Liver (tissue), 9 donors: ENCODE data around the gene HPD. TPM values are rescaled to one million over a fixed set of nuclear protein-coding genes. Genes with fewer than 3 reads are reported as not detected.

Source experiments
- DNase-seq: peaks from one replicate; pipeline ENCODE4 v3.0.0-alpha.2; 2017; ENCODE audit warnings: low spot score
- H3K27ac ChIP-seq, 2 donors: one replicate each; pipeline ENCODE4 v1.7.0; 2013; ENCODE audit warnings: inconsistent platforms in 2 of 2, low read length in 2 of 2, control low read depth in 1 of 2, low read depth in 1 of 2, mild to moderate bottlenecking in 1 of 2
- H3K27me3 ChIP-seq, 4 donors: one replicate each; pipeline versions ENCODE4 v1.6.1 to v1.7.0; 2013; ENCODE audit warnings: low read length in 3 of 4, inconsistent platforms in 1 of 4, mild to moderate bottlenecking in 1 of 4, moderate library complexity in 1 of 4; ENCODE audit not compliant: control insufficient read depth in 4 of 4, insufficient read depth in 4 of 4
- H3K36me3 ChIP-seq, 4 donors: one replicate each; pipeline versions ENCODE4 v1.6.1 to v1.7.0; 2013; ENCODE audit warnings: low read length in 3 of 4, mild to moderate bottlenecking in 3 of 4, low read depth in 1 of 4, moderate library complexity in 1 of 4; ENCODE audit not compliant: control insufficient read depth in 4 of 4, insufficient read depth in 3 of 4
- H3K4me1 ChIP-seq, 4 donors: one replicate each; pipeline versions ENCODE4 v1.6.1 to v1.7.0; 2013; ENCODE audit warnings: low read length in 3 of 4, mild to moderate bottlenecking in 3 of 4, moderate library complexity in 1 of 4; ENCODE audit not compliant: control insufficient read depth in 4 of 4, insufficient read depth in 4 of 4
- H3K4me3 ChIP-seq, 3 donors: one replicate each; pipeline versions ENCODE4 v1.6.1 to v1.7.0; 2013; ENCODE audit warnings: low read length in 3 of 3, control low read depth in 1 of 3, low read depth in 1 of 3, mild to moderate bottlenecking in 1 of 3
- H3K9ac ChIP-seq, 2 donors: one replicate each; pipeline ENCODE4 v1.7.0; 2013; ENCODE audit warnings: low read length in 2 of 2, mild to moderate bottlenecking in 2 of 2, moderate library complexity in 2 of 2, control low read depth in 1 of 2, low read depth in 1 of 2
- H3K9me3 ChIP-seq, 4 donors: one replicate each; pipeline versions ENCODE4 v1.6.1 to v1.7.0; 2013; ENCODE audit warnings: low read length in 3 of 4; ENCODE audit not compliant: control insufficient read depth in 4 of 4
- FOXA1 ChIP-seq: IDR thresholded peaks from 2 replicates; pipeline ENCODE4 v1.6.1; 2016; ENCODE audit warnings: antibody characterized with exemption
- FOXA2 ChIP-seq: IDR thresholded peaks from 2 replicates; pipeline ENCODE4 v1.6.1; 2016; ENCODE audit warnings: antibody characterized with exemption
- GABPA ChIP-seq, 2 donors: IDR thresholded peaks in 1 of 2; conservative IDR thresholded peaks in 1 of 2; 2 replicates each; pipeline ENCODE4 v1.6.1; 2016; ENCODE audit warnings: antibody characterized with exemption in 2 of 2, mild to moderate bottlenecking in 1 of 2, moderate library complexity in 1 of 2
- HNF4G ChIP-seq: IDR thresholded peaks from 2 replicates; pipeline ENCODE4 v1.6.1; 2016; ENCODE audit warnings: antibody characterized with exemption
- REST ChIP-seq: IDR thresholded peaks from 2 replicates; pipeline ENCODE4 v1.6.1; 2016; ENCODE audit warnings: antibody characterized with exemption, mild to moderate bottlenecking
- WGBS: extraction: QIAGEN DNeasy Blood & Tissue Kit; methylation state at CpG from one replicate; pipeline ENCODE4 v1.1.7; 2013; 5-methylcytosine and 5-hydroxymethylcytosine counted together
- polyA plus RNA-seq, 2 donors: library from polyadenylated mRNA; stranded (reverse) in 1 of 2; unstranded in 1 of 2; fragments of 200-250 nt in 1 of 2; fragments of >200 nt in 1 of 2; fragmentation: Nextera tagmentation in 1 of 2; extraction: Ambion mirVana in 1 of 2; gene quantifications; one replicate each; pipeline versions ENCODE4 v1.2.1 to v1.2.3, GENCODE V29; 2013 to 2015
- total RNA-seq, 2 donors: library from RNA; depleted of rRNA; stranded (reverse); fragments of >200 nt; gene quantifications; one replicate each; pipeline ENCODE4 v1.2.3, GENCODE V29; 2014
- donor health status: healthy.
- donor health status: healthy.
- donor health status: healthy.
- donor health status: healthy.
- donor health status: healthy.

Gene HPD
- total and polyA plus RNA-seq, 4 donors, result 31.3 to 812 (median 509) TPM

- Histone ChIP-seq H3K36me3 (peaks cover 0 to 2% (median 0%) of the 10 kb centered on the region in 4 donors), H3K4me1 (peaks cover 2 to 47% (median 34%) of the 10 kb centered on the region in 4 donors), H3K27ac (peak overlapping the region; percentile 99 to 100), H3K27me3 (no peaks in the 10 kb centered on the region), H3K4me3 (peak overlapping the region; percentile 66 to 93 (median 76)), H3K9ac (peak overlapping the region; percentile 83 to 99), H3K9me3 (no peaks in the 10 kb centered on the region)
- no peak for TF ChIP-seq REST
- TF ChIP-seq GABPA (IDR thresholded peaks at IDR 0.05 in 1 of 2, conservative IDR thresholded peaks at IDR 0.05 in 1 of 2), result no peak
- TF ChIP-seq FOXA2, result peak; percentile 25
- 0% methylated on average over 1 of the region's 1 CpG for WGBS
- DNase-seq, result no peak
Measured at GRCh38 chr12:121802485-121802842, 56.2 kb downstream of the HPD start.

- Histone ChIP-seq H3K27ac (peak overlapping the region; percentile 99 to 100), H3K36me3 (peaks cover 0 to 2% (median 0%) of the 10 kb centered on the region in 4 donors), H3K27me3 (no peaks in the 10 kb centered on the region), H3K4me1 (peaks cover 0 to 43% (median 32%) of the 10 kb centered on the region in 4 donors), H3K4me3 (peak overlapping the region; percentile 76 to 93 (median 89)), H3K9ac (peak overlapping the region; percentile 83 to 99), H3K9me3 (no peaks in the 10 kb centered on the region)
- WGBS, result 2% methylated on average over 18 of the region's 18 CpGs
- TF ChIP-seq FOXA1 (no peak), REST (peak; percentile 25), HNF4G (no peak)
- DNase-seq, result no peak
Measured at GRCh38 chr12:121801595-121802484, 56.8 kb downstream of the HPD start.
